NCI-H1048 (cell line): Measurements from ENCODE around the gene RAB21.
A peak's percentile ranks its signal among the peaks of the same experiment; 100 is the strongest.

Experiments used
- DNase-seq: peaks from one replicate; lab custom pipeline; 2025; lab: John Stamatoyannopoulos, UW

Gene RAB21

GRCh38 chr12:71754461-71755145 is at the start of gene RAB21:
Gene RAB21 (plus strand): TSS chr12:71754863. CDS start chr12:71755130, 267 bp downstream.
- peak; percentile 86 for DNase-seq

GRCh38 chr12:71704920-71705319 is 49.7 kb upstream of the RAB21 start:
- DNase-seq, result no peak

- no peak for DNase-seq
Measured at GRCh38 chr12:71708658-71709057, 46.0 kb upstream of the RAB21 start.

- DNase-seq, result no peak
Measured at GRCh38 chr12:71710276-71711125, 44.2 kb upstream of the RAB21 start.

GRCh38 chr12:71718611-71719010 is 36.1 kb upstream of the RAB21 start:
- DNase-seq, result no peak

GRCh38 chr12:71719647-71720370 is 34.9 kb upstream of the RAB21 start:
- no peak for DNase-seq

GRCh38 chr12:71721783-71722505 is 32.7 kb upstream of the RAB21 start:
- DNase-seq, result no peak

GRCh38 chr12:71725011-71725410 is 29.7 kb upstream of the RAB21 start:
- DNase-seq, result no peak

GRCh38 chr12:71726548-71726947 is 28.1 kb upstream of the RAB21 start:
- no peak for DNase-seq

GRCh38 chr12:71727958-71728357 is 26.7 kb upstream of the RAB21 start:
- DNase-seq, result no peak

GRCh38 chr12:71730936-71731335 is 23.7 kb upstream of the RAB21 start:
- no peak for DNase-seq

GRCh38 chr12:71731439-71732356 is 23.0 kb upstream of the RAB21 start:
- no peak for DNase-seq

GRCh38 chr12:71732357-71732712 is 22.3 kb upstream of the RAB21 start:
- no peak for DNase-seq

- no peak for DNase-seq
Measured at GRCh38 chr12:71737197-71737596, 17.5 kb upstream of the RAB21 start.

GRCh38 chr12:71742998-71743397 is 11.7 kb upstream of the RAB21 start:
- DNase-seq, result no peak

- DNase-seq, result no peak
Measured at GRCh38 chr12:71744522-71745300, 10.0 kb upstream of the RAB21 start.

- DNase-seq, result no peak
Measured at GRCh38 chr12:71746974-71747611, 7.6 kb upstream of the RAB21 start.

GRCh38 chr12:71748081-71748850 is 6.4 kb upstream of the RAB21 start:
- no peak for DNase-seq

- no peak for DNase-seq
Measured at GRCh38 chr12:71749666-71750065, 5.0 kb upstream of the RAB21 start.
